KOPT-K1 (cell line): ENCODE data around the gene PAX3.

Experiments used
- H3K27ac ChIP-seq: fragments of 200-600 bp; sonication (generic); 2 replicates; pipeline ENCODE4 v1.5.1; 2016; ENCODE audit warnings: antibody characterized with exemption, mild to moderate bottlenecking, low read depth, low read length; ENCODE audit not compliant: poor library complexity, severe bottlenecking
- H3K36me3 ChIP-seq: fragments of 200-600 bp; sonication (generic); 2 replicates; pipeline ENCODE4 v1.5.1; 2017; ENCODE audit warnings: antibody characterized with exemption, mild to moderate bottlenecking, low read length, moderate library complexity; ENCODE audit not compliant: insufficient read depth
- H3K9me3 ChIP-seq: fragments of 200-600 bp; sonication (generic); 2 replicates; pipeline ENCODE4 v1.5.1; 2017; ENCODE audit warnings: antibody characterized with exemption, low read length, mild to moderate bottlenecking; ENCODE audit not compliant: insufficient read depth, poor library complexity, severe bottlenecking

PAX3 gene

DNA sequence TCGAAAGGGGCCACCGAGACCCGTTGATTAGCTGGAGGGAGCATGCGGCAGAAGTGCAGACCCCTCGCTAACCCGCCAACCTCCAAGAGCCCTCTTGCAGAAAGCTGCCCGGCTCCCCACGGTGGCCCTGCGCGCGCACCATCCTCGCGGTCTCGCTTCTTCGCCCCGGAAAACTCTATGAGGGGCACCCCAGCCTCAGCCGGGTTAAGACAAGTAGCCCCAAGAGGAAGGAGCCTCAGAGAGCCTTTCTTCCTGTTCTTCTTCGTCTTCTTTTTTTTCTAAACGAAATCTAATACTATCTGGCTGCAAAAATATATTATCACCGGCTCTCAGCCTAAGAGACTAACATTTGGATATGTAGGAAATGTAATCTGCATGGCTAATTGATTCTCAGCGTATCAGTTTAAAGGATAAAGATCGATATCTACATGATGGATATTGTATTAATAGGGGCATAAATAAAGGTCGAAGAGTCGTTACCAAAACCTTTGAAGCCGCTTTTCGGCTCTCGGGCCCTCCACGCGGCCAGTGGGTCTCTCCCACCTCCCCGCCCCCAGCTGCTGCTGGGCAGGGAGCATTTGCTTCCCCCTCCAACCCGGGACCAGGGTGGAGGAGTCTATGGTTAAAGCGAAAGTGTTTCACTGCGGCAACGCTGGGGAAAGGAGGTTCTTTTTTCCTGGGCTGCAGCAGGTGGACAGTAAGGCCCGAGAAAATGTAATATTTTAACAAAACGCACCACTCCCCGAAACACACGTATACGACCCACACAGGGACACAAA is 6.1 kb upstream of the PAX3 start:
- H3K36me3 ChIP-seq: no peaks in the 10 kb centered on the region
- peaks cover 13% of the 10 kb centered on the region for H3K9me3 ChIP-seq
- H3K27ac ChIP-seq: no peak overlapping the region

DNA sequence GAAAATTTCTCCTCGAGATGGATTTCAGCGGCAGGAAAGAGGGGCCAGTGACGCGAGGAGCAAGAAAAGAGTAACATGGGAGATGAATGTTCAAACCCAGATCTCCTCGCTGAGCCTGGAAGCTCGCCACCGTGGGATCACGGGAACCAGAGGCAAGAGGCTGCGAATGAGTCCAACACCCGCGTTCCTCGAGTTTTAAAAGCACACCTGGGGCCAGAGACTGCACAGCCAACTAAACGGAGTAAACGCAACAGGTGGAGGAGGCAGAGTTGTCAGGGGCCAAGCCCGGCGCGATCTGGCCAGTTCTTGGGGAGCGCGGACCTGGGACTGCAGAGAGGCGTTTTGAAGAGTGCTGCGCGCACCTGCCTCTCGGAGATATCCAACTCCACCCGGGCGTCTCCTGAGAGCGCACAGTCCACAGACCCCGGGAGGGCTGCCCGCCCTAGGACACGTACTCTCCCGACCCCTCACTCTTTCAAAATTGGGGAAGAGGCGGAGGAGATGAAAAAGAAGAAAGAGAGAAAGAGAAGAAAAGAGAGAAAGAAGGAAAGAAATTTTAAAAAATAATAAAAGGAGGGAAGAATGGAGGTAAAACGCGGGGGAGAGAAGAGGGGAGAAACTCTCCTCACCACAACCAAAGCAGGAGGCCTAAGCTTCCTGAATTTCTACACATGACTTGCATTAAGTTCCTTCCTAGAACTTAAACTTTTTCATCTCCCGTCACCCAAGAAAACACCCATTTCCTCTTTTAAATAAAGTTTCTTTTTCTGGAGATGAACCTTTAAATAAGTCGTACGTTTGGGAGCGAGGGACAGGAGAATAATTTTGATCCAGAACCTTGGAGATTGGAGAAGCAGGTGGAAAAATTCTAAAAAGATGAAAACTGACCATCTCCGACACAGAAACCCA is 5.3 kb upstream of the PAX3 start:
- H3K27ac ChIP-seq: no peak overlapping the region
- peaks cover 13% of the 10 kb centered on the region for H3K9me3 ChIP-seq
- H3K36me3 ChIP-seq: no peaks in the 10 kb centered on the region

DNA sequence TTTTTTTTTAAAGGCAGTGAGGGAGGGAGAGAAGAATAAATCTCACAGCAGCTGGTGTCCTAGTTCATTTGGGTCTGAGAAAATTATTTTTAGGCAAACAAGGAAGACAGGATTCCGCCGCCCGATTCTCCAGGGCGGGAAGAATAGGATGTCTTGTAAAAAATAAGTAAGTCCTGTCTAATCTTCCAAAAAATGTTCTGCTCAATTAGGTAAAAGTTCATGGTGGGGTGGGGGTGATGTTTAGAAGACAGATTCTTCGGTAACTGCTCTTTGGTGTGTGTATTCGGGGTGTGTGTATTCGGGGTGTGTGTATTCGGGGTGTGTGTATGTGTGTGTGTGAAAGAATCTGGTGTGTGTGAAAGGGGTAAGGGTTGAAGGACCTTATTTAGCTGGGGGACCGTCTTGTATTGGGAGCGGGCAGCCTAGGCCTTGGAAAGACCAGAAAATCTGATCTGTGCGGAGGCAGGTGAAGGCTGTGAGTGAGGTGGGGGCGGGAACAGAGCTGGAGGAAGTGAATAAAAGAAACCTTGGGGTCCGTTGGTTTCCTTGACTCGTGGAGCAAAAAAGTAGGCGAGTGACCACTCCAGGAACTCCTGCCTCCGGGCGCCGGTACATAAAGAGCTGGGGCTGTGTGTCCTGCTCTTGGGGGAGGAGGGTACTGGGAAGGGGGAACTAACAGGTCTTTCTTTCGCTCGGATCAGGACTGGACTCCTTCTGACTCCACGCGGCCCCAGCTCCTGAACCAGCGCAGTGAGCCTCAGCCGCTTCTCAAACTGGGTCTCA is 4.4 kb upstream of the PAX3 start:
- Histone ChIP-seq H3K27ac (no peak overlapping the region), H3K36me3 (no peaks in the 10 kb centered on the region), H3K9me3 (peaks cover 13% of the 10 kb centered on the region)

DNA sequence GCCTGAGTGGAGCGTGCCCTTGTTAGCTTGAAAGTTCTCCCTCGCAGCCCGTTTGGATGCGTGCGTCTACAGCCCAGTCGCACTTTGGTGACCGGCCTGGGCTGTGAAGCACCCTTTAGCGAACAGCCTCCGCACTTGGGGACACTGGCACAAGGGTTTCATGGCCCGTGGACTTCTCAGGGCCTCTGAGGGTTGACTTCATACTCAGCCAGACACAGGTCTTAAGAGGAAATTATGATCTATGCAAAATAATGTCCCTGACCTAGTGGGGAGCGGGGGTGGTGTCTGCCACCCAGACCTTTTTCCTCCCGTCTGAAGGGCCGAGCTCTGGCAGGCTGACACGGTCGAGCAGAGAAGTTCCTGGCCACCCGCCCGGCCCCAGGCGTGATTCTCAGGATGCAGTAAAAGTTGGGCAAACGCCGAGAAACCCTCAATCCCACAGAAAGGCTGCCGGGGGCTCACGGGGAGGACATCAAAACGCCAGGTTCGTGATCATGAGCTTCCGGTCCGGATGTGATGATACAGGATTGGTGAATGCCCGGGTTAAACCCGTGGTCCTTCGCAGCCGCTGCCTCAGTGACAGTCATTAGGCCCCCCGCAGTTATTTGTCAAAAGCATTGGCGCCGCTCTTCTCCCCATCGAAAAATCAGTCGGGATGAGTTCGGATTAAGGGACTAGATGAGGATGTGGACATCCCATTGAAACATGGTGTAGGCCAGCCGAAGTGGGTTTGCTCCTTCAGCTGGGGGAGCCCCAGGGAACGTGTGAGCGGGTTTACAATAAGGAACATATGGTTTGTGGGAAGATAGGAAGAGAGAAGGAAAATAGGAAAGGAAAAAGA is 3.6 kb upstream of the PAX3 start:
- Histone ChIP-seq H3K9me3 (peaks cover 13% of the 10 kb centered on the region), H3K36me3 (no peaks in the 10 kb centered on the region), H3K27ac (no peak overlapping the region)

DNA sequence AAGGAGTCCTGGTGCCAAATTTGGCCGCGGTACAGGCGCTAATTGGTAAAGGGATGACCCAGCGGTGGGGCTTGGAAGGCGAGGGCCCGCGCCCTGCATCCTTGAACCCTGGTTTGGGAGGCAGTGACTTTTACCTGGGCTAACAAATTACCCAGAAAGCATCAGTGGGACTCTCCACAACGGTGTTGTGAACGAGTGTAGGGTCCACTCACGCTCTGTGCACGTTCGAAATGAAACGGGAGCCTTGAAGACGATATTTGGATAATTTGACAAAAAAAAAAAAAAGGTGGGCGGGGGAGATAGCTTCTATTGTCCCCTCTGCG is 3.0 kb upstream of the PAX3 start:
- no peaks in the 10 kb centered on the region for H3K36me3 ChIP-seq
- H3K9me3 ChIP-seq: peaks cover 13% of the 10 kb centered on the region
- no peak overlapping the region for H3K27ac ChIP-seq

DNA sequence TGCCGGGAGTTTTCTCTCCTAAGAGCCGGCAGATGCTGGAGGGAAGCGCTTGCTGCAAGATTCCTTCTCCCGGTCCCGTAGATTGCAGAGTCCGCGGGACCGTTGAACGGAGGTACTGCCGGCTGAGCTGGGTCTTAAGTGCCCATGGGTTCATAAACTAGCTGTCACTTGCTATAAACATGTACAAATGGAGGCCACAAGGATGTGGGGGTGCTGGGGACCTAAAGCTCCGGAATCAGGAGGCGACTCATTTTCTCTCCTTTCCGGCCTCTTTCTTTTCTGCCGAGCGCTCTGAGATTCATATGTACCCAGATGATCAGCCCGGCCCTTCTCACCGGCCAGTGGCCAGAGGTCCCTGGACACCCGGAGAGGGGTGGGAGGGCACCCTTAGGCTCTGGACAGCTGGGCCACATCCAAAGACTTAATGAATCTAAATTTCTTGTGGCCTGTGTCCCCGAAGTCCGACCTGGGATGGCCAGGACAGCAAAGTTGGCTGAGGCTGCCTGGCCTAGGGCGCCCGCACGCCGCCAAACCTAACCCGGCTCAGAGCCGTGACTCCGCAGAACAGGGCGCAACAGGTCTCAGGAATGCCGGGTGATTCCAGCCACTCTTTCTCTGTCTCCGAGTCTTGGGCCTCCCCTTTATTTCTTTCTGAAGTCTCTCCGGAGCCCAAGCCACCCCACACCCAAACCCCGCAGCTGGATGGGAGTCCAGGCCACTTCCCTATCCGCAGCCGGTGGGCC is 2.4 kb upstream of the PAX3 start:
- H3K9me3 ChIP-seq: peaks cover 13% of the 10 kb centered on the region
- no peak overlapping the region for H3K27ac ChIP-seq
- H3K36me3 ChIP-seq: no peaks in the 10 kb centered on the region

DNA sequence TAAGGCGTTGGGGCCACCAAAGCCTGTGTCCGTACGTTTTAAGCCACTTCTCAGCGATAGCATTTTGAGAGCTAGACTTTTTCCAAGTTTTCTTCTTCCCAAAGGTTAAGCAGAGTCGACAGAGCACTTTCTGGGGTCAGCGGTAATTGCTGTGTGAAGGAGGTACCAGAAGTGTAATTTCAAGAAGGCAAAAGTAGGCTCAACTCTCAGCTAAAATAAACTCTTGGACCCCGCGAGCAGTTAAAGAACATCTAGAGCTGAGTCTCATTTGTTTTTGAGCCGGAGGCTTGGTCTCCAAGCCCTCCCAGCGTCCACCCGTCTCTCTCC is 1.9 kb upstream of the PAX3 start:
- H3K36me3 ChIP-seq: no peaks in the 10 kb centered on the region
- H3K27ac ChIP-seq: no peak overlapping the region
- H3K9me3 ChIP-seq: peaks cover 13% of the 10 kb centered on the region

DNA sequence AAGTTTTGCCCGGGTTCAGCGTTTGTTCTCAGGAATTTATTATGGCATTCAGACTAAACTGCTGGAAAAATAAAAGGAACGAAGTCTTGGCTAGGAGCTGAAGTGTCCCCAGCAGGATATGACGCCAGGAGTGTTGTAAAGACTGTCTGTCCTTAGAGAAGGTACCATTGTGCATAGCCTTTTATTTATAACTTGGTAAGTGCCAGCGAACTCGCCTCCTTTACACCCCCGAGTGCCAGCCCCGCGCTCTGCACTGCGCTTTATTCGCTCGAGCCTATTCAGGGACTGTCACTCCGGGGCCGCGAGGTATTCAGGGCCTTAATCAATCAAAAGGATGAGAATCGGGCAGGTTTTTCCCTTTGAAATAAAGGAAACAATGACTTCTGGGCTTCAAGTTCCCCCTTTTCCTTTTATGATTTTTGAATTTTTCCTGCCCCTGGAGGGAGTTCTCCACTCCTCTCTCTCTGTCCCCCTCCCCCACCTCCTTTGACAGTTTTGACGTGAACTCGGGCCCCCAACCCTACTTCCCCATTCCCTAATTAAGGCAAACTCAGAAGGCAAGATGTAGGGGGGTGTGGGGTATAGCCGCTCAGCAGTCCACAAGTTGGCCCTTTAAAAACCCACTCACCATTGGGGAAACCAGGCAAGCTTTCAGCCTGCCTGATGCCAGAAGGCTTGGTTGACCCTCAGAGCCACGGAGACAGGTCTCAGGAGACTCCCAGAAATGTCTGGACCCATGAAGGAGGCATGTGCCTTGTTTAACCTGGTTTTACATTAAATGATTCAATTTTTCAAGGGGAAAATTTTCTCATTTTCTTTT is 1.3 kb upstream of the PAX3 start:
- Histone ChIP-seq H3K36me3 (no peaks in the 10 kb centered on the region), H3K9me3 (peaks cover 8% of the 10 kb centered on the region), H3K27ac (no peak overlapping the region)

DNA sequence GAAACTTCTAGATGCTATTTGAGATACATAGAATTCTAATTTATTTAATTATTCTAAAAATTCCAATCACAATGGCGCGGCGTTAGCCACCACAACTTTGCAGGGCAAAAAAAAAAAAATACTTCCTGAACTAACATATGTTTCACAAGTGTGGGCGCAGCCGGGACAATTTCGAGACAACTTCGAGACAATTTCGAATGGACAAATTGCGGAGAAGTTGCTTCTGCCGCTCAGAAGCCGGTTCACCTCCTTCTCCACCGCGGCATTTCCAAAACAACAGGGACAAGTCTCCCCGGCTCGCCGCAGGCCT is 842 bp downstream of the PAX3 start:
- no peaks in the 10 kb centered on the region for H3K36me3 ChIP-seq
- H3K9me3 ChIP-seq: peaks cover 7% of the 10 kb centered on the region
- no peak overlapping the region for H3K27ac ChIP-seq

DNA sequence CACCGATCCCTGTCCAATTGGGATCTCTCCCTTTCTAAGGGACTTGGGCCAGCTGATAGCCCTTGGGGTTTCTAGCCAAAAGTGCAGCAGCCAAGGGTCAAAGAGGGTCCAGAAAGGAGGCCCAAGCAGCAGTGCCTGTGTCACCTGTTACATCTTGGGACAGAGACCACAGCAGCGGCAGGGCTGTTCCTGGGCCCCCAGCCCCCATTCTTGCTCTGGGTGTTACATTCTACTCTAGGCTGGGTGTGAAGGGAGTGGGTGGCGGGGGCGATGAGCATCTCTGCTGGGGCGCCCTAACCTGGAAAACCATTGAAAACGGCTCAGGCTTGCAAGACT is 1.2 kb downstream of the PAX3 start:
- peaks cover 7% of the 10 kb centered on the region for H3K9me3 ChIP-seq
- H3K27ac ChIP-seq: no peak overlapping the region
- H3K36me3 ChIP-seq: no peaks in the 10 kb centered on the region

DNA sequence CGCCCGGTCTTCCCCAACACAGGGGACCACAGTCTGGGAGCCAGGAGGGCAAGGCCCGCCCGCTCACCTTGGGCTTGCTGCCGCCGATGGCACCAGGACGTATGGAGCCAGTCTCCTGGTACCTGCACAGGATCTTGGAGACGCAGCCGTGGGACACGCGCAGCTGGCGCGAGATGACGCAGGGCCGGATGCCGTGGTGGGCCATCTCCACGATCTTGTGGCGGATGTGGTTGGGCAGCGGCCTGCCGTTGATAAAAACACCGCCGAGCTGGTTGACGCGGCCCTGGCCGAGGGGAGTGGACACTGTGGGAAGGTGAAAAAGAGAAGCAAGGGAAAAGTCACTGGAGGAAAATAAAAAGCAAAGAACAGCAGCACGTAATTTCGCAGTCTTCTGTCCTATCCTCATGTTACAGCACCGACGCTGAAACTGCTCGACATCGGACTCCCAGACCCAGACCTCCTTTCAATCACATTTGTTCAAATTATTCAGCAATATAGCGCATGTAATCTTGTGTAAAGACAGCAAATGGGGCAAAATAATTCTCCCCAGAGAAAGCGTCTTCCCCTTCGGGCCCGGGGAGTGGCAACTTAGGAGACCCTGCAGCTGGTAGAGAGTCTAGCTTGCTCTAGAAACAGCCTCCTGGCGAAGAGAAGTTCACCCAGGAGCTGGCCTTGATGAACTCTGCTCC is 1.7 kb downstream of the PAX3 start:
- H3K36me3 ChIP-seq: no peaks in the 10 kb centered on the region
- H3K9me3 ChIP-seq: peaks cover 1% of the 10 kb centered on the region
- H3K27ac ChIP-seq: no peak overlapping the region

DNA sequence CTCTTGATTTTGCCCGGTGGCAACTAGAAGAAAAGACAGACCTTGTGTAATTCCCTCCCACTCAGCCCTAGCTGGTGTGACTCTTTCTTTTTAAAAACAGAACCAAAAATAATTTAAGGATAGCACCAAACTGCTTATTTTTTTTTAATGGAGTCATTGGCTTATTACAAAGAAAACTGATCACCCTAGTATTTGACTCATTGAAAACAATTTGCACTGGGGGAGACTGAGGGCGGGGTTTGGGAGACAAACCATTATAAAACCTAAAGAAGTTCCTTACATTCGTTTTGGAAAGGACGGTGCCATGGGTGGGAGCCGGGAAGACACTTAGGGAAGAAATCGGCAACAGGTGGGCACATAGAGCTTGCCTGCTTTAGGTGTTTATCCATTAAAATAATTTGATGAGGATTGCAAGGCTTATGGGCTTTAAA is 2.5 kb downstream of the PAX3 start:
- Histone ChIP-seq H3K36me3 (no peaks in the 10 kb centered on the region), H3K27ac (no peak overlapping the region), H3K9me3 (no peaks in the 10 kb centered on the region)

DNA sequence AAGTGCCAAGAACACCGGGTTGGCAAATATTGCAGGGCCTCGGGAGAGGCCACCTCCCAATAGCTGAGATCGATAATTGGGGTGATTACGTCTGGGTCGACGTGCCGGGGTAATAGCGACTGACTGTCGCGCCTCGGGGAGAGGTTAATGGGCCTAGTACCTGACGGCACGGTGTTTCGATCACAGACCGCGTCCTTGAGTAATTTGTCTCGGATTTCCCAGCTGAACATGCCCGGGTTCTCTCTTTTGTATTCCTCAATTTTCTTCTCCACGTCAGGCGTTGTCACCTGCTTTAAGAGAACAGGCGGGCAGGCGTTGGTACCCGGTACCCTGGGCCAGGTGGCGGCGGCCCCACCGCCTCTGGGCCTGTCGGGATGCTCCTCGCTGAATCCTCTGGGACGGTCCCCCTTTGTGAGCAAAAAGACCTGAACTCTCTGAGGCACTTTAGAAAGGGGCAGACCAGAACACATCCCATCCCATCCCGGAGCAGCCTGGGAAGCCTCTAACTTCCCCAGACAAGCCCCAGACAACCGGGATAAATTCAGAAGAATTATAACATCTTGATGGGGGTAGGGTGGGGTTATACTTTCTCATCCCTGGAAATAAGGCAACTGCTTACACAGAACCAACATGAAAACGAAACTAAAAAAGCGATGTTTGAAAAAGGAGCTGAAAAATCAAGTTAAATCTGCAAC is 3.3 kb downstream of the PAX3 start:
- H3K36me3 ChIP-seq: no peaks in the 10 kb centered on the region
- H3K9me3 ChIP-seq: no peaks in the 10 kb centered on the region
- H3K27ac ChIP-seq: no peak overlapping the region
